Natural killer cell (primary cell): ENCODE results near the gene PRKN. TPM values are rescaled to one million over a fixed set of nuclear protein-coding genes. Genes with fewer than 3 reads are reported as not detected.

Experiments used
- ATAC-seq, 3 donors: fragments of 150-1000 bp in 2 of 3; fragments of 200-7000 bp in 1 of 3; cut with Tn5 transposase; 1 replicate in 1 of 3; 2 replicates in 2 of 3; pipeline ENCODE4 v1.10.0; 2021; ENCODE audit warnings: mild to moderate bottlenecking in 2 of 3, moderate library complexity in 2 of 3
- DNase-seq, 2 donors: peaks; one replicate each; pipeline versions ENCODE4 v3.0.0 to v3.0.0-alpha.2; 2013 to 2021; ENCODE audit warnings: mixed read lengths in 1 of 2
- H3K27ac ChIP-seq: one replicate; pipeline ENCODE4 v1.5.1; 2013; ENCODE audit warnings: mild to moderate bottlenecking, low read length
- H3K27me3 ChIP-seq: one replicate; pipeline ENCODE4 v1.6.1; 2013; ENCODE audit warnings: low read length; ENCODE audit not compliant: control insufficient read depth, insufficient read depth
- H3K36me3 ChIP-seq: one replicate; pipeline ENCODE4 v1.6.1; 2013; ENCODE audit warnings: low read length; ENCODE audit not compliant: control insufficient read depth, insufficient read depth
- H3K4me1 ChIP-seq: one replicate; pipeline ENCODE4 v1.6.1; 2013; ENCODE audit warnings: low read length; ENCODE audit not compliant: control insufficient read depth, insufficient read depth
- H3K4me3 ChIP-seq: one replicate; pipeline ENCODE4 v1.5.1; 2013; ENCODE audit warnings: low read length
- H3K9me3 ChIP-seq: one replicate; pipeline ENCODE4 v1.6.1; 2013; ENCODE audit warnings: low read length; ENCODE audit not compliant: control insufficient read depth, insufficient read depth
- H3K27ac Mint-ChIP-seq, 2 donors: one replicate each; pipeline ENCODE4 v1.8.0; 2022; ENCODE audit warnings: mild to moderate bottlenecking in 2 of 2, mixed read lengths in 2 of 2, moderate library complexity in 1 of 2
- H3K27me3 Mint-ChIP-seq, 2 donors: one replicate each; pipeline ENCODE4 v1.8.0; 2022; ENCODE audit warnings: low read depth in 2 of 2, mixed read lengths in 2 of 2
- H3K36me3 Mint-ChIP-seq: one replicate; pipeline ENCODE4 v1.8.0; 2022; ENCODE audit warnings: mixed read lengths
- H3K4me1 Mint-ChIP-seq, 2 donors: one replicate each; pipeline ENCODE4 v1.8.0; 2022; ENCODE audit warnings: mixed read lengths in 2 of 2
- H3K4me3 Mint-ChIP-seq: one replicate; pipeline ENCODE4 v1.8.0; 2022; ENCODE audit warnings: mild to moderate bottlenecking, moderate library complexity, mixed read lengths
- H3K9me3 Mint-ChIP-seq, 2 donors: one replicate each; pipeline ENCODE4 v1.8.0; 2022; ENCODE audit warnings: mixed read lengths in 2 of 2
- WGBS: methylation state at CpG from one replicate; pipeline ENCODE4 v1.1.7; 2013; ENCODE audit warnings: missing lambda C conversion rate; ENCODE audit not compliant: insufficient coverage; 5-methylcytosine and 5-hydroxymethylcytosine counted together
- intact Hi-C: fragments of 100-400 bp; cut with micrococcal nuclease; formaldehyde crosslinking; loops from one replicate; pipeline ENCODE4 v1.14.2; 2022
- total RNA-seq, 4 donors: library from RNA; stranded (reverse); fragments of 120-200 nt in 1 of 4; gene quantifications; one replicate each; pipeline versions ENCODE4 v1.2.3 to v1.2.4, GENCODE V29; 2013 to 2022
- TF ChIP-seq, protein P1 (sequence below): fragments of 200-600 bp; IDR thresholded peaks from one replicate; pipeline ENCODE4 v1.8.0; 2022; ENCODE audit warnings: antibody characterized with exemption

The PRKN gene
- total RNA-seq, 3 donors from 2014 or later (not counting 1 experiment from before 2014, with no cell fraction given), result 1.4 to 1.9 (median 1.9) TPM

DNA sequence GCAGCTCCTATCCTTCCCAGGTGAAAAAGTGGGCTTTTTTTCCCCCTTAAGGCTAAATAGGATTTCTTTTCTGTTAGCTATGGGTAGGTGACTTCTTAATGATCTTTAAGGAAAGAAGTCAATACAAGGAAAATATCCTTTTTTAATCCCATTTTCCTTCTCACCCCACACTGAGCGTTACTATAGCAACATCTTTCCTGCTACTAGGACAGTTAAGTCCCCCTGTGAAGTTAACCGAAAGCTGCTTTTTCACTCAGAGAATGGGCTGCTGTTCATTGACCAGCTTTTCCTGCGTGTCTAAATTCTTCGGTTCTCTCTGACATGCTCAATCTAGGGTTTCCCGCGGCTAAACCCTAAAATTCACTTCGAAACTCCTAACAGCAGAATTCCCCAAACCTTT is 1280.6 kb downstream of the PRKN start:
- DNase-seq (no peak), ATAC-seq (no peak)
- Histone ChIP-seq H3K4me3 (no peak overlapping the region), H3K36me3 (no peaks in the 10 kb centered on the region), H3K9me3 (no peaks in the 10 kb centered on the region), H3K27me3 (no peaks in the 10 kb centered on the region), H3K27ac (no peak overlapping the region), H3K4me1 (no peaks in the 10 kb centered on the region)
- Mint-ChIP-seq H3K27me3 (peaks cover 0 to 6% of the 10 kb centered on the region in 2 donors), H3K27ac (no peak overlapping the region), H3K9me3 (no peaks in the 10 kb centered on the region), H3K4me3 (no peak overlapping the region), H3K4me1 (no peaks in the 10 kb centered on the region), H3K36me3 (no peaks in the 10 kb centered on the region)
- WGBS, result 92% methylated on average over 7 of the region's 7 CpGs
- intact Hi-C loops, result no loop called here
- TF ChIP-seq, protein P1, sequence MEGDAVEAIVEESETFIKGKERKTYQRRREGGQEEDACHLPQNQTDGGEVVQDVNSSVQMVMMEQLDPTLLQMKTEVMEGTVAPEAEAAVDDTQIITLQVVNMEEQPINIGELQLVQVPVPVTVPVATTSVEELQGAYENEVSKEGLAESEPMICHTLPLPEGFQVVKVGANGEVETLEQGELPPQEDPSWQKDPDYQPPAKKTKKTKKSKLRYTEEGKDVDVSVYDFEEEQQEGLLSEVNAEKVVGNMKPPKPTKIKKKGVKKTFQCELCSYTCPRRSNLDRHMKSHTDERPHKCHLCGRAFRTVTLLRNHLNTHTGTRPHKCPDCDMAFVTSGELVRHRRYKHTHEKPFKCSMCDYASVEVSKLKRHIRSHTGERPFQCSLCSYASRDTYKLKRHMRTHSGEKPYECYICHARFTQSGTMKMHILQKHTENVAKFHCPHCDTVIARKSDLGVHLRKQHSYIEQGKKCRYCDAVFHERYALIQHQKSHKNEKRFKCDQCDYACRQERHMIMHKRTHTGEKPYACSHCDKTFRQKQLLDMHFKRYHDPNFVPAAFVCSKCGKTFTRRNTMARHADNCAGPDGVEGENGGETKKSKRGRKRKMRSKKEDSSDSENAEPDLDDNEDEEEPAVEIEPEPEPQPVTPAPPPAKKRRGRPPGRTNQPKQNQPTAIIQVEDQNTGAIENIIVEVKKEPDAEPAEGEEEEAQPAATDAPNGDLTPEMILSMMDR, result no peak

DNA sequence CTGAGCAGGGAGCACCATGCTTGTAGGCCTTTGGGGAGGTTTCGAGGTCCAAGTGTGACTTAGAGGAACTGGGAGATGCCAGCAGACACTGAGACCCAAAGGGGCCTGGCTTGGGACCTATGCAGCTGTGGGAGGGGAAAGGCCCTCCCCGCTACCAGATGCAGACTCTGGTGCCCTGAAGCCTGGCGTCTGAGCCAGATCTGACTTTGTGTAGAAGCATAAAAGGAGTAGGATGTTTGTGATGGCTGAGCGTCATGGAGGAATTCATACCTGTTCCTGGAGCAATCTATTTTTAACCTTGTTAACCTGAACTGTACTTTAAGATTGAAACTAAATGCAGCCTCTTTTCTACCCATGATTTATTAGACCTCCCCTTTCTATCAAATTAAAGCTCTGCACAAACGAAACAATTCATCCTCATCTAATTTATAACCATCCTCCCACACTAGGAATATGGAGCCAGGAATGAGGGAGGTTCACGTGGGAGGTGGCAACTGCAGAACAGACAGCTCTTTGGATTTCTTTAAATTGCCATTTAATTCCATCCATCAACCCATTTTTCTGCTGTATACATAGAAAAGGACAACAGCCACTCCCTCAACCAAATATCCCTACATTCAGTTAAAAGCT is 1281.2 kb downstream of the PRKN start:
- intact Hi-C loops, result no loop called here
- Histone ChIP-seq H3K27ac (no peak overlapping the region), H3K9me3 (no peaks in the 10 kb centered on the region), H3K27me3 (no peaks in the 10 kb centered on the region), H3K4me3 (no peak overlapping the region), H3K36me3 (no peaks in the 10 kb centered on the region), H3K4me1 (no peaks in the 10 kb centered on the region)
- WGBS, result 77% methylated on average over 5 of the region's 6 CpGs
- Mint-ChIP-seq H3K27ac (no peak overlapping the region), H3K36me3 (no peaks in the 10 kb centered on the region), H3K27me3 (peaks cover 0 to 6% of the 10 kb centered on the region in 2 donors), H3K4me1 (no peaks in the 10 kb centered on the region), H3K4me3 (no peak overlapping the region), H3K9me3 (no peaks in the 10 kb centered on the region)
- DNase-seq (no peak), ATAC-seq (no peak)
- TF ChIP-seq, protein P1, result no peak

DNA sequence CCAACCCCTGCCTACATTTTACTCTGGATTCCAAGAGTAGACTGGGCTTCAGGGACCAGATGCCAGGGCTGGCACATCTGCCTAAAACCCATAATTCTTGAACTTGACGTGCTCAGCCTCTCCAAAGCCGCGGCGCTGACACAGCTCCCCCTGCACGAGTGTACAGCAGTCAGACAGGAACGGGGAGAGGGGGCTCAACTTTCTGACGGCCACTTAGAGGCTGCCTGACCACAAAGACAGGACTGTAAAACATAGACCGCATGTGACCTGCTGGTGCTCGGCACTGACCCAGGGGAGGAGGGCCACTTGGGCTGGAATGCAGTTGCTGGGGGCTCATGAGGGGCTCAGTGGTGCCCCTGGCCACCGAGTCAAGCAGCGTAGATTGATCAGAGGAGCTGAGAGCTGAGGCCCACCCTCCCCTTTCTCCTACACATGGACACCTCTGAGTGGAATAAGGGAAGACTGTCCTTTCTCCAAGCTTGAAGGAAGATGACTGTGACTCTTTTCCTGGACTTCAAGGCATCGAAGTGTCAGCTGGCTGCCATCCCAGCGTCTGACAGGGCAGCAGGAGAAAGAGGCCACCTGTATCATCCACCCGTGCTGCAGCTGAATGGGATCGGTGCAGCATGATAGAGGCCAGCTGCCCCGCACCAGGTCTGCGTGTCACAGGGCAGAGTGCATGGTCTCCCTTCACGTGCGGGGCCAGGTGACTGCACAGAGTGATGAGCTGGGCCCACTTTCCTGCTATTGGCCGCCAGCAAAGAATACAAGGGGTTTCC is 1282.4 kb downstream of the PRKN start:
- H3K27ac Mint-ChIP-seq, result no peak overlapping the region
- DNase-seq, result no peak
- TF ChIP-seq, protein P1, result no peak
- Histone ChIP-seq H3K4me1 (no peaks in the 10 kb centered on the region), H3K4me3 (no peak overlapping the region), H3K9me3 (no peaks in the 10 kb centered on the region), H3K36me3 (no peaks in the 10 kb centered on the region), H3K27ac (no peak overlapping the region), H3K27me3 (no peaks in the 10 kb centered on the region)
- no peaks in the 10 kb centered on the region for H3K36me3 Mint-ChIP-seq
- no peaks in the 10 kb centered on the region for H3K9me3 Mint-ChIP-seq
- H3K4me3 Mint-ChIP-seq, result no peak overlapping the region
- H3K4me1 Mint-ChIP-seq, result no peaks in the 10 kb centered on the region
- intact Hi-C loops, result no loop called here
- whole genome bisulfite sequencing, result 71% methylated on average over 20 of the region's 20 CpGs
- ATAC-seq, result no peak
- H3K27me3 Mint-ChIP-seq, result peaks cover 8 to 10% of the 10 kb centered on the region in 2 donors
